GM19324 (cell line): ENCODE results near the gene CERS3.

ENCODE experiments used
- ATAC-seq: cut with Tn5 transposase; IDR thresholded peaks from one replicate; pipeline ENCODE4 v1.9.1; 2021; ENCODE audit warnings: mild to moderate bottlenecking, moderate library complexity; ENCODE audit not compliant: unreplicated experiment, low FRiP score

CERS3 gene

DNA sequence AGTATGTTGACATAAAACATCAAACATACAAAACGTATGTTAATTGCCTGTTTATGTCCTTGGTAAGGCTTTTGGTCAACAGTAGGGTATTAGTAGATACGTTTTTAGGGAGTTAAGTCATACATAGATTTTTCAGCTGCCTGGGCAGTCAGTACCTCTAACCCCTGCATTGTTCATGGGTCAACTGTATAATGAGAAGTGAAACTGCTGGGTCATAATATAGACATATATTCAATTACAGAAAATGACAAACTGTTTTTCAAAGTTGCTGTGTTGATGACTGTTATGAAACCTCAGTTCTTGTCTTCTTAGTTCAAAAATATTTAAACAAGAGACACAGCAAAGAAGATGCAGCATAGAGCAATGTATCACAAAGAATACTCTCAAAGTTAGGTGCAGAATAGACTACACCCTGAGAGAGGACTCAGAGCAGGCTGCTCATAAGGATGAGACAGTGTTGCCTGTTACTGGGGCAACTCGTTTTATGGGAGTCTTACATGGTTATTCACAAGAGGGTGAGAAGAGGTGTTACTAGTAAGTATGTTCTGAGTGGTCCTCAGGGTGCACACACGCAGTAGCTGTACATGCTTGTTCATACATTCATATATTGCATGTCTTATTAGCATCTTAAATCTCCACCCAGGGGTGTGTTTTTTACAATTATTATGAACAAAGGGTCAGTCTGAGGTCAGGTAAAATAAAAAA lies 133.9 kb downstream of the CERS3 start:
- ATAC-seq: no peak

DNA sequence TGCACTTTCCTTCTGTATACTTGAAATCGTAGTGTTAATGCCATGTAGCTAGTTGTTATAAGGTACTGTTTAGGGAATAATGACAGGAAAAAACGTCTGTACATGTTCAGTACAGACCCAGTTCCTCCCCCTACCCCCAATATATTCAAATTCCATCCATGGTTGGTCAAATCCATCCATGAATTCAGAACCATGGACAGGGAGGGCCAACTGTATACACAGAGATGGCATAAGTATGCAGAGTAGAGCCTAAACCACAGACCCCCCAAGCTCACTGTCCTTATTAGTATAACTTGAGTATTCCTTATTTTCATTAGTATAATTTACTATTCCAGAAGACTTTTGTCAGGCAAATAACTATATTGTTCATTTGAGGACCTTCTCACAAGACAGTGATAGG lies 135.7 kb downstream of the CERS3 start:
- ATAC-seq: no peak

- no peak for ATAC-seq
Observed at GRCh38 chr15:100385300-100386050, 143.3 kb downstream of the CERS3 start.

DNA sequence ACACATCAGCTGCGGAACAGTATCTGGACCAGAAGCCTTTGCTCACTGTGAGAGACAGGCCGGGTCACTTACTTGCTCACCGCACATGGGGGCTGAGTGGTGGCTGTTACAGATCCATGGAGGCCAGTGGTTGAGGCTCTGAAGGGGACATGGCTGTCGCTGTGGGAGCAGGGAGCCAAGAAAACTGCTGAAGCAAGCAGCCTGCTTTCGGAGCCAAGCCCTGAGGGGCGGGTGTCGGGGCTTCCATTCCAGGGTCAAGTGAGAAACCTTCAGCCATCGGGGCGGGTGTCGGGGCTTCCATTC lies 144.7 kb downstream of the CERS3 start:
- ATAC-seq: no peak

DNA sequence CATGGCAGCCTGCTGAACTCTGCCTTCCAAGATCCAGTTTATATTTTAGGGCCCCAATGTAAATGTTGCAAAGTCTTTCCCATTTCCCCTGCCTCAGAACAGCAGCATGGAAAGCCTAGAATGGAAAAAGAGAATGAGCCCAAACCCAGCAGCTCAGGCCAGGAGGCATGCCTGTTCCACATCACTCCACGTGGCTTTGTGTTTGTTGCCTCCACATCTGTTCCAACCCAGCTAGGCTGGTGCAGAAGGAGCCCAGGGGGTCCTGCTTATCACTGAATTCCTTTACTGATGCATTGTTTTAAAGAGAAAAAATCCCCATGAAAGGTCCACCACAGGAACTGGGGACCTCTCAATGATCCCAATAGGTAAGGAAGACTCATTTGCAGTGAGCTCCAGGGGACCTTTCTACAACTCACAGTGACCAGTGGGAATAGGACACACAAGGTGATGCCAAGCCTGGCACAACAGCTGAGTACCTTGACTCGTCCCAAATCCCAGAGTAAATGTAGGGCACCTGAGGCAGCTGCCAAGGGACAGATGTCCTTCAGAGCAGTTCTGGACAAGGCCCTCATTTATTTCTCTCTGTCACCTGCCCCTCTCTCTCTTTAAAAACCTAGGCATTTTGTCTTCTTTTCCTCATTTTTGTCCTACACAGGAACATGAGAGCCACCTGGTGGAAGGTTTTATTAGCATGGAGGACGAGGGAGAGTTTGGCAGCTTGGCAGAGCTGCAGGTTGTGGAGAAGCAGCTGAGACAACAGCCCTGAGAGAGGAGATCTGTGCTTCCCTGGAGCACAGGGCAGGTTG lies 145.2 kb downstream of the CERS3 start:
- no peak for ATAC-seq

DNA sequence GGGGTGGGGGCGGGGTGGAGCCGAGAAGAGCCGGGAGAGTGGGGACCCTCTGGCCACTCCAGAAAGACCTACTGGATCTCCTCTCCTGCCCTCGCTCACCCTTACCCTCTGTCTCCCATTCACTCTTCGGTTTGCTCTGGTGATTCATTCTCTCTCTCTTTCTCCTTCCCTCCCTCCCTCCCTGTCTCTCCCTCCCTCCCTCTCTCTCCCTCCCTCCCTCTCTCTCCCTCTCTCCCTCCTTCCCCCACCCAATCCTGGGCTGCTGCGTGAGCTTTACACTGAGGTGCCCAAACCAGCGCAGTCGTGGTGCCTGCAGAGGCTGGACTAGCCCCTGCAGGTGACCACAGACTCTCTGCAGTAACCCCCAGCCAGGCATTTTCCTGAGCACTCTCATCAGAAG lies 154.8 kb downstream of the CERS3 start:
- ATAC-seq: no peak

DNA sequence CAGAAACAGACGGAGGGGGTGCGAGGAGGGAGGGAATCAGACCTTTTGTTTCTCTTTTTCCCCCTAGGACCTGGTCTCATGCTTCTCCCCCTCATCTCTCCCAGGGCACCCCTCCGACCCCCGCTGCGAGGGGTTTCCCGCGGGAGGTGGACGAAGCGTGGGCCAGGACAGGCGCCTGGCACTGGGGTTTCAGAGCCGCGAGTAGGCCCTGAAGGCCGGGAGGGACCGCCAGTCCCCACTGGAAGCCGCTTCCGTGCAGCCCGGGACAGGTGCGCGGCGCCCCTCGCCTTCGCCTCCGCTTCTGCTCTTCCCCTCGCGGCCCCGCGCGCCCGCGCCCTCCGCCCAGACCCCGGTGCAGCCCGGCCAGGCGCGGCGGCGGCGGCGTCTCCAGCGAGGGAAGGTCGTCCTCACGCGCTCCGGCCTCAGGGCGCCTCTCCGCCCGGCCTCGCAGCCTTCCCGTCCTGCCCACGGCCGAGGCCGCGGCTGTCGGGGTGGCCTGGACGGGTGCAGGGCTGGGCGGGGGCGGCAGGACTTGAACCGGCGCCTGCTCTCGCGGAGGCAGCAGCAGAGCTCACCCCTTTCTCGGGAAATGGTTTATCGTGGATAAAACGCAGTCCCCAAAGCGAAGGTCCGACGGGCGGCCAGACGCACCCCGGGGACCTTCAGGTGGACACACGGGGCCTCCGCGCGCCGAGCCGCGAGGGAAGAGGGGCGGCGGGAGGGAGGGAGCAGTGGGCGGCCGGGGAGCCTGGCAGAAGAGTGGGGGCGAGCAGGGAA lies 155.4 kb downstream of the CERS3 start:
- ATAC-seq: no peak

DNA sequence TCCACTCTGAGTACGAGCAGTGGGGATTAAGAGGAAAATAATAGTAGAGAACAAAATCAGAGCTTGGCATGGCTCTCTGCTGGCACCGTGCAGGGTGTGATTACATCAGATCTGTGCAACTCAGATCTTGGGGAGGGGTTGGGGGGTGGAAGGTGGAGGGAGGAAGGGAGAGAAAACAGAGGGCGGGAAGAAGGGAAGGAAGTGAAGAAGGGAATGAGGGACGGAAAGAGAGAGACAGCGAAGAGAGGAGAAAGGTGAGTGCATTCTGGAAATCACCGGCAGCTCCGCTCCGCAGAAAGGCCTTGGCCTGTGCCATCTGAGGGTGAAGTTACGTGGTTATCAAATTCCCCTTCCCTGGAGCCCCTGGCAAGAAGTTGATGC lies 156.0 kb downstream of the CERS3 start:
- ATAC-seq: no peak

- ATAC-seq: no peak
Observed at GRCh38 chr15:100355342-100355741, 173.4 kb downstream of the CERS3 start.

DNA sequence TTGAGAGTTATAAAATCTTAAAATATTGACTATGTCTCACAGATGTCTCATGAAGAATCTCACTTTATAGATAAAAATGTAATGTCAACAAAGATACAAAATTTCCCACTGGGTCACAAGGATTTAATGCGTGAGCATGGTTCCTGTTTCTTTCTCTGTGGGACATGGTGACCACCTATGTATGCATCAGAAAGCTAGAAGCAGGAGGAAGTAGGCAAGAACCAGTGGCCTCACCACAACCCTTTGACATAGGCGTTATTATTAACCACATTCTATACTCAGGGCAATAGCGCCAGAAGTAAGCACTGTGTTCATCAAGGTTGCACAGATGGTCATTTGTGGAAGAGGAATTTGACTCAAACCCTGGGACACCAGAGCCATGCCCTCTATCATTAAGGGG lies 175.3 kb downstream of the CERS3 start:
- ATAC-seq: no peak

DNA sequence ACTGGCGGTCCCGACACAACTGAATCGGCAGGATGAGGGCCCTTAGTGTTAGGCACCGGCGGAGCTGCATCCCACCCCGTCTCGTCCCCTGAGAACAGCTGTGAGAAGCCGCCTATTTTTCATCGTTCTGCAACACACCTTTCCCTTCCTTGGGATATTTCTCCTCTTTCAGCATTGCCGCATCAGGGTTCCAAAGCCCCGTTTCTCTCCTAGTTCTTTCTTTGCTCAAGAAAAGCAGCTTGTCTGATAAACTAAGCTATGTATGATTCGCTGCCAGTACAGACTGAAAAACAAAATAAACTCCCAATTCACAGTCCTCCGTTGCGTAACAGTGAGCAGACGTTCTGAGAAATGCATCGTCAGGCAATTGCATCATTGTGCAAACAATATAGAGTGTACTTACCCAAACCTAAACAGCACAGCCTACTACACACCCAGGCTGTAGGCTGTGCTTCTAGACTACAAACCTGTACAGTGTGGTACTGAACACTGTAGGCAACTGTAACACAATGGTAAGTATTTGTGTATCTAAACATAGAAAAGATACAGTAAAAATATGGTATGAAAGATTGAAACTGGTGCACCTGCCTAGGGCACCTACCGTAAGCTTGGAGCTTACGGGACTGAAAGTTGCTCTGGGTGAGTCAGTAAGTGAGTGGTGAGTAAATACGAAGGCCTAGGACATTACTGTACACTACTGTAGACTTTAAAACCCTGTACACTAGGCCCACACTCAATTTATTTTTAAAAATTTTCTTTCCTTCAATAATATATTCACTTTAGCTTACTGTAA lies 178.1 kb downstream of the CERS3 start:
- no peak for ATAC-seq
